Measurements from ENCODE around the gene VENTX. TPM values are rescaled to one million over a fixed set of nuclear protein-coding genes. Genes with fewer than 3 reads are reported as not detected.

The VENTX gene
- total RNA-seq, 1 experiment from 2014 or later: not detected

DNA sequence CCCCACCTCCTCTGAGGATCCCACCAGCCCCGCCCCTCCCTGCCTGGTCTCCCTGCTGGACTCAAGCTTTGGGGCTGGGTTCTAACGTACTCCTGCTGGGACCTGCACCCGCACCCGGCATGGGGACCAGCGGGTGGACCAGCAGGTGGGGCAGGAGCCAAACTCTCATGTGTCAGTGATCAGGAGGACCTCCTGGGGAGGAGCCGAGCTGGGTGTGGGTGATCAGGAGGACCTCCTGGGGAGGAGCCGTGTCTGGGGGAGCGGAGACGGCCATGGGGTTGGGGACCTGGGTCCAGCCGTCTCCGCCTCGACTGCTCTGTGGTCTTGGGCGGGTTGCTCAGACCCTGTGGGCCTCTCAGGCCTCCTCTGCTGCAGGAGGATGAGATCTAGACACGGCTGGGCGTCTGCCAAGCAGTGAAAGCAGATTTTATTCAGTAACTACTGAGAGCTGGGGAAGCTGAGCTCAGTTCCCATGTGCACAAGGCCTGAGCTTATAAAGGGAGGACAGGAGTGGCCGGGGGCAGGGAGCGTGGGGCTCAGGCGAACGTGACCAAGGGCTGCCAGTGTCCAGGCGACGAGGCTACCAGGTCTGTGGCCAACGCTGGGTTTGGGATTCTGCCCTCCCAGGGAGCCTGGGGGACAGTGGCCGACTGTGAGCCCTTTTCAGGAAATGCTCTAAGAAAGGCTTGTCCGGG lies 41.3 kb upstream of the VENTX start:
- peaks cover 8% of the 10 kb centered on the region for H3K27me3 ChIP-seq (ENCODE audit: control insufficient read depth, insufficient read depth, low read length)
- H3K4me1 ChIP-seq (ENCODE audit: control insufficient read depth, insufficient read depth, low read length): no peaks in the 10 kb centered on the region
- intact Hi-C loops (cut with micrococcal nuclease; ENCODE audit: unreplicated experiment): no loop called here
- H3K4me3 ChIP-seq (ENCODE audit: low read depth in 2 of 2, low read length in 2 of 2): no peak overlapping the region
- no peak for TF ChIP-seq TCF7L2 (IDR thresholded peaks at IDR 0.05; ENCODE audit: low read depth, low read length)
- TF ChIP-seq SIN3A (IDR thresholded peaks at IDR 0.05; ENCODE audit: borderline replicate concordance, insufficient read depth, low read depth, low read length): no peak
- TF ChIP-seq, protein P1, sequence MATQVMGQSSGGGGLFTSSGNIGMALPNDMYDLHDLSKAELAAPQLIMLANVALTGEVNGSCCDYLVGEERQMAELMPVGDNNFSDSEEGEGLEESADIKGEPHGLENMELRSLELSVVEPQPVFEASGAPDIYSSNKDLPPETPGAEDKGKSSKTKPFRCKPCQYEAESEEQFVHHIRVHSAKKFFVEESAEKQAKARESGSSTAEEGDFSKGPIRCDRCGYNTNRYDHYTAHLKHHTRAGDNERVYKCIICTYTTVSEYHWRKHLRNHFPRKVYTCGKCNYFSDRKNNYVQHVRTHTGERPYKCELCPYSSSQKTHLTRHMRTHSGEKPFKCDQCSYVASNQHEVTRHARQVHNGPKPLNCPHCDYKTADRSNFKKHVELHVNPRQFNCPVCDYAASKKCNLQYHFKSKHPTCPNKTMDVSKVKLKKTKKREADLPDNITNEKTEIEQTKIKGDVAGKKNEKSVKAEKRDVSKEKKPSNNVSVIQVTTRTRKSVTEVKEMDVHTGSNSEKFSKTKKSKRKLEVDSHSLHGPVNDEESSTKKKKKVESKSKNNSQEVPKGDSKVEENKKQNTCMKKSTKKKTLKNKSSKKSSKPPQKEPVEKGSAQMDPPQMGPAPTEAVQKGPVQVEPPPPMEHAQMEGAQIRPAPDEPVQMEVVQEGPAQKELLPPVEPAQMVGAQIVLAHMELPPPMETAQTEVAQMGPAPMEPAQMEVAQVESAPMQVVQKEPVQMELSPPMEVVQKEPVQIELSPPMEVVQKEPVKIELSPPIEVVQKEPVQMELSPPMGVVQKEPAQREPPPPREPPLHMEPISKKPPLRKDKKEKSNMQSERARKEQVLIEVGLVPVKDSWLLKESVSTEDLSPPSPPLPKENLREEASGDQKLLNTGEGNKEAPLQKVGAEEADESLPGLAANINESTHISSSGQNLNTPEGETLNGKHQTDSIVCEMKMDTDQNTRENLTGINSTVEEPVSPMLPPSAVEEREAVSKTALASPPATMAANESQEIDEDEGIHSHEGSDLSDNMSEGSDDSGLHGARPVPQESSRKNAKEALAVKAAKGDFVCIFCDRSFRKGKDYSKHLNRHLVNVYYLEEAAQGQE (IDR thresholded peaks at IDR 0.05; ENCODE audit: insufficient read depth in 1 of 2, low read depth in 2 of 2, low read length in 1 of 2): no peak
- TF ChIP-seq, protein P2, sequence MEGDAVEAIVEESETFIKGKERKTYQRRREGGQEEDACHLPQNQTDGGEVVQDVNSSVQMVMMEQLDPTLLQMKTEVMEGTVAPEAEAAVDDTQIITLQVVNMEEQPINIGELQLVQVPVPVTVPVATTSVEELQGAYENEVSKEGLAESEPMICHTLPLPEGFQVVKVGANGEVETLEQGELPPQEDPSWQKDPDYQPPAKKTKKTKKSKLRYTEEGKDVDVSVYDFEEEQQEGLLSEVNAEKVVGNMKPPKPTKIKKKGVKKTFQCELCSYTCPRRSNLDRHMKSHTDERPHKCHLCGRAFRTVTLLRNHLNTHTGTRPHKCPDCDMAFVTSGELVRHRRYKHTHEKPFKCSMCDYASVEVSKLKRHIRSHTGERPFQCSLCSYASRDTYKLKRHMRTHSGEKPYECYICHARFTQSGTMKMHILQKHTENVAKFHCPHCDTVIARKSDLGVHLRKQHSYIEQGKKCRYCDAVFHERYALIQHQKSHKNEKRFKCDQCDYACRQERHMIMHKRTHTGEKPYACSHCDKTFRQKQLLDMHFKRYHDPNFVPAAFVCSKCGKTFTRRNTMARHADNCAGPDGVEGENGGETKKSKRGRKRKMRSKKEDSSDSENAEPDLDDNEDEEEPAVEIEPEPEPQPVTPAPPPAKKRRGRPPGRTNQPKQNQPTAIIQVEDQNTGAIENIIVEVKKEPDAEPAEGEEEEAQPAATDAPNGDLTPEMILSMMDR (IDR thresholded peaks at IDR 0.05): no peak
- TF ChIP-seq POLR2AphosphoS5 (IDR thresholded peaks at IDR 0.05; ENCODE audit: low read depth, low read length): no peak
- ChIA-PET POLR2A (no interaction called here), CTCF (interaction anchor here (0.6 kb wide), 1 partner anchor 133 kb away, joined by 3 read pairs; no protein-coding TSS in a partner anchor)
- peak; percentile 31; the same call in 1 of the 2 replicates for ATAC-seq
- no peak for DNase-seq (ENCODE audit: low read depth, low spot score)
- no TSS peak for BruUV-seq (replicated peaks)
- H3K27ac ChIP-seq (ENCODE audit: low read length): no peak overlapping the region
- in situ Hi-C loops (cut with HindIII; ENCODE audit: low pct_unique_long_range_greater_than_20kb, low sequenced_read_pairs): no loop called here
- H3K36me3 ChIP-seq (ENCODE audit: control insufficient read depth, insufficient read depth, low read length): no peaks in the 10 kb centered on the region
- no peaks in the 10 kb centered on the region for H3K9me3 ChIP-seq (ENCODE audit: control insufficient read depth, insufficient read depth, low read depth, low read length)

DNA sequence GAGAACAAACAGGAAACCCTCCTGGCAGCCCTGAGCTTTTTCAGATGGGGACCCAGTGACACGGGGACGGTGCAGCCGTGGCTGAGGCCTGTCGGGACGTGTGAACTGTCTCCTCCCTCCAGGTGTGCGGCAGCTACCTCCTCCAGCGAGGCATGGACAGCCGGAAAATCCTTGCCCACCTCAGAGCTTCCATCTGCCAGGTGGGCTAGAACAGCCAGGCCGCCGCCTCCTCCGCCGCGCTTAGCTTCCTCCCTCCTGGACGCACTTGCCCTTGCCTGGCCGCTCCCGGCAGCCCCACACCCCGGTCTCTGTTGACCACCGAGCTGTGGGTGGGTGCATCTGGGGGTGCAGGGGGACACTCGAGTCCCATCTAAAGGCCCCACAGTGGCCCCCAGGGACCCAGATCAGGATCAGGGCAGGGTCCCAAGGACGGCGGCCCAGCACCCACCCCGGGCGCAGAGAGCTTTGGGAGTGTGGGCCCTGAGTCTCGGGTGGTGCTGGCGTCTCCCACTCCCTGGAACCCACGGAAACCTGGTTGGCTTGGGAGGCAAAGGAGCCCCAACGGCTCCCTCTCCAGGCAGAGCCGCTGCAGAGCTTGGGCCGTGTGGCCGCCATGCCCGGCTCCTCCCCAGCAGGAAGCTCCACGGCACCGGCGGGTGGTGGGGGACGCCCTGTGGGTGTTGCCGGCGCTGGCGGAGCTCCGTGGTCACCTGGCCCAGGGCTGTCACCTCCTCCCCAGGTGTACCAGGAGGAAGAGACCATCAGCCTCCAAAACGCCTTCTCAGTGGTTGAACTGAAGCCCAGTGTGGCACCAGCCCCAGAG lies 40.5 kb upstream of the VENTX start:
- Histone ChIP-seq H3K27ac (ENCODE audit: low read length) (no peak overlapping the region), H3K27me3 (ENCODE audit: control insufficient read depth, insufficient read depth, low read length) (peaks cover 8% of the 10 kb centered on the region), H3K4me1 (ENCODE audit: control insufficient read depth, insufficient read depth, low read length) (no peaks in the 10 kb centered on the region), H3K36me3 (ENCODE audit: control insufficient read depth, insufficient read depth, low read length) (no peaks in the 10 kb centered on the region), H3K9me3 (ENCODE audit: control insufficient read depth, insufficient read depth, low read depth, low read length) (no peaks in the 10 kb centered on the region), H3K4me3 (ENCODE audit: low read depth in 2 of 2, low read length in 2 of 2) (no peak overlapping the region)
- intact Hi-C loops (cut with micrococcal nuclease; ENCODE audit: unreplicated experiment) (no loop called here), in situ Hi-C loops (cut with HindIII; ENCODE audit: low pct_unique_long_range_greater_than_20kb, low sequenced_read_pairs) (no loop called here)
- CTCF ChIA-PET: no interaction called here
- BruUV-seq (replicated peaks): no TSS peak
- POLR2A ChIA-PET: no interaction called here
- DNase-seq (ENCODE audit: low read depth, low spot score) (no peak), ATAC-seq (no peak)
- TF ChIP-seq SIN3A (IDR thresholded peaks at IDR 0.05; ENCODE audit: borderline replicate concordance, insufficient read depth, low read depth, low read length) (no peak), TCF7L2 (IDR thresholded peaks at IDR 0.05; ENCODE audit: low read depth, low read length) (no peak), POLR2AphosphoS5 (IDR thresholded peaks at IDR 0.05; ENCODE audit: low read depth, low read length) (no peak)

Measured in Panc1 (cell line).